HepG2 (cell line): Measurements from ENCODE around the gene PRICKLE2. TPM values are rescaled to one million over a fixed set of nuclear protein-coding genes. Genes with fewer than 3 reads are reported as not detected.

ENCODE experiments used
- ATAC-seq: fragments of 200-7000 bp; cut with Tn5 transposase; 3 replicates; pipeline ENCODE4 v1.9.1; 2020; ENCODE audit warnings: mild to moderate bottlenecking, moderate library complexity
- BruUV-seq: library from RNA; stranded (reverse); fragments of 400-500 nt; replicated peaks from 2 replicates; lab custom pipeline; 2021; lab: Mats Ljungman, UMichigan
- CTCF ChIA-PET: fragments of 300-600 bp; formaldehyde crosslinking; extraction: SDS; loops from one replicate; lab custom pipeline; 2021; ENCODE audit warnings: low total read pairs, inconsistent platforms, low intra/inter-chr PET ratio; lab: Yijun Ruan, JAX
- POLR2A ChIA-PET: fragments of 350-600 bp; sonication (Branson Sonifier 250); formaldehyde crosslinking; loops from one replicate; lab custom pipeline; 2020; ENCODE audit warnings: antibody characterized with exemption, inconsistent platforms; lab: Yijun Ruan, JAX
- DNase-seq: peaks from one replicate; pipeline ENCODE4 v3.0.0-alpha.2; 2015; ENCODE audit warnings: low spot score
- FAIRE-seq: peaks from 3 replicates; lab custom pipeline; 2011; peaks lifted over from hg19 to GRCh38; lab: Jason Lieb, UNC
- H2AFZ ChIP-seq: one replicate; pipeline ENCODE4 v1.6.1; 2011; ENCODE audit warnings: low read length, inconsistent platforms
- H3K27ac ChIP-seq: fragments of 300-600 bp; 3 replicates; pipeline ENCODE4 v1.8.0; 2011; ENCODE audit warnings: mixed run types, mild to moderate bottlenecking, mixed read lengths, low read length, inconsistent platforms; ENCODE audit not compliant: insufficient read depth; ENCODE audit errors: extremely low read length
- H3K27me3 ChIP-seq, 2 experiments: fragments of 200-600 bp in 1 of 2; 2 replicates in 1 of 2; 3 replicates in 1 of 2; pipeline versions ENCODE4 v1.6.0 to v1.8.0; 2011; ENCODE audit warnings: low read length in 2 of 2, mild to moderate bottlenecking in 2 of 2, moderate library complexity in 2 of 2, inconsistent platforms in 1 of 2; ENCODE audit not compliant: insufficient read depth in 2 of 2, control insufficient read depth in 1 of 2
- H3K36me3 ChIP-seq, 2 experiments: fragments of 200-600 bp in 1 of 2; replicated peaks in 1 of 2; 2 replicates in 1 of 2; 3 replicates in 1 of 2; pipeline versions ENCODE4 v1.5.1 to v1.8.0; 2011; ENCODE audit warnings: low read length in 2 of 2, inconsistent platforms in 1 of 2; ENCODE audit not compliant: insufficient read depth in 2 of 2, control insufficient read depth in 1 of 2
- H3K4me1 ChIP-seq: 2 replicates; pipeline ENCODE4 v1.5.1; 2012; ENCODE audit warnings: low read length, inconsistent platforms; ENCODE audit not compliant: insufficient read depth
- H3K4me2 ChIP-seq: 2 replicates; pipeline ENCODE4 v1.6.0; 2011; ENCODE audit warnings: low read depth, low read length, inconsistent platforms
- H3K4me3 ChIP-seq, 3 experiments: fragments of 200-600 bp in 1 of 3; sonication (generic), shearing (Covaris generic) in 1 of 3; replicated peaks in 1 of 3; 2 replicates each; pipeline ENCODE4 v1.5.1; 2011 to 2016; ENCODE audit warnings: low read length in 3 of 3, inconsistent platforms in 2 of 3, low read depth in 2 of 3, mild to moderate bottlenecking in 2 of 3, control low read depth in 1 of 3, mixed read lengths in 1 of 3; ENCODE audit not compliant: insufficient read depth in 1 of 3
- H3K79me2 ChIP-seq: one replicate; pipeline ENCODE4 v1.6.1; 2011; ENCODE audit warnings: low read length, inconsistent platforms; ENCODE audit not compliant: insufficient read depth
- H3K9ac ChIP-seq: 2 replicates; pipeline ENCODE4 v1.6.0; 2011; ENCODE audit warnings: mild to moderate bottlenecking, low read depth, low read length, inconsistent platforms; ENCODE audit not compliant: insufficient read depth
- H3K9me3 ChIP-seq: 2 replicates; pipeline ENCODE4 v1.5.1; 2012; ENCODE audit warnings: mild to moderate bottlenecking, low read length
- H4K20me1 ChIP-seq: 2 replicates; pipeline ENCODE4 v1.6.0; 2011; ENCODE audit warnings: inconsistent platforms, mild to moderate bottlenecking, low read length, moderate library complexity; ENCODE audit not compliant: insufficient read depth
- DNMT3B ChIP-seq: conservative IDR thresholded peaks from 2 replicates; pipeline ENCODE4 v1.6.1; 2016; ENCODE audit warnings: missing biosample characterization, control low read depth
- KAT2B ChIP-seq: fragments of 150-350 bp; IDR thresholded peaks from 2 replicates; pipeline ENCODE4 v1.6.1; 2014; ENCODE audit warnings: low read depth, low read length, borderline replicate concordance
- SRF ChIP-seq: IDR thresholded peaks from 2 replicates; pipeline ENCODE4 v1.6.1; 2011; ENCODE audit warnings: mild to moderate bottlenecking, low read depth, low read length, moderate library complexity
- ZNF441 ChIP-seq: sonication (generic); formaldehyde crosslinking; IDR thresholded peaks from 2 replicates; pipeline ENCODE4 v1.7.0; 2021; ENCODE audit warnings: missing genetic modification reagents, borderline replicate concordance
- ZNF572 ChIP-seq: sonication (generic); formaldehyde crosslinking; IDR thresholded peaks from 2 replicates; pipeline ENCODE4 v1.5.1; 2020; ENCODE audit warnings: mild to moderate bottlenecking, missing genetic modification reagents
- WGBS: methylation state at CpG from one replicate; pipeline ENCODE4 v1.1.6; 2017; ENCODE audit warnings: low lambda C conversion rate; 5-methylcytosine and 5-hydroxymethylcytosine counted together
- in situ Hi-C: cut with HindIII; loops from 2 replicates; pipeline ENCODE4 v1.10.0; 2017; ENCODE audit warnings: low pct_unique_long_range_greater_than_20kb; ENCODE audit not compliant: extremely low pct_ligation_motif_present
- intact Hi-C: fragments of 100-400 bp; cut with micrococcal nuclease; formaldehyde crosslinking; loops from one replicate; pipeline ENCODE4 v1.10.0; 2022; ENCODE audit not compliant: unreplicated experiment
- polyA plus RNA-seq, 8 experiments: library from polyadenylated mRNA; depleted of rRNA in 3 of 8; stranded (reverse) in 7 of 8; unstranded in 1 of 8; fragments of >200 nt; fragmentation: Illumina TruSeq in 4 of 8; extraction: Trizol in 4 of 8; gene quantifications; 2 replicates each; pipeline versions ENCODE4 v1.2.1 to v1.2.3, GENCODE V29; 2011 to 2016; ENCODE audit warnings: low read depth in 4 of 8, missing spikeins in 1 of 8, mixed read lengths in 1 of 8; ENCODE audit not compliant: insufficient read depth in 1 of 8
- total RNA-seq, 5 experiments: library from RNA; depleted of rRNA; stranded (reverse); fragments of >200 nt; fragmentation: Illumina TruSeq; extraction: Trizol; gene quantifications; 2 replicates each; pipeline ENCODE4 v1.2.3, GENCODE V29; 2016; ENCODE audit warnings: low read depth in 1 of 5
- TF ChIP-seq, protein P1 (sequence below): sonication (generic); formaldehyde crosslinking; IDR thresholded peaks from 2 replicates; pipeline ENCODE4 v1.8.0; 2022; ENCODE audit warnings: missing genetic modification reagents, low read depth, mild to moderate bottlenecking, borderline replicate concordance
- TF ChIP-seq, protein P2 (sequence below), 2 experiments: sonication (generic) in 1 of 2; formaldehyde crosslinking in 1 of 2; IDR thresholded peaks; 2 replicates each; pipeline versions ENCODE4 v1.5.1 to v1.6.1; 2011 to 2020; ENCODE audit warnings: borderline replicate concordance in 1 of 2, low read depth in 1 of 2, low read length in 1 of 2, mild to moderate bottlenecking in 1 of 2, missing genetic modification reagents in 1 of 2, moderate library complexity in 1 of 2

Gene PRICKLE2
- total and polyA plus RNA-seq, 2 of the 13 experiments (the other 11 are each of a cell fraction or from before 2014, with no cell fraction given), result 0.01 to 0.07 TPM

- TF ChIP-seq, protein P1, sequence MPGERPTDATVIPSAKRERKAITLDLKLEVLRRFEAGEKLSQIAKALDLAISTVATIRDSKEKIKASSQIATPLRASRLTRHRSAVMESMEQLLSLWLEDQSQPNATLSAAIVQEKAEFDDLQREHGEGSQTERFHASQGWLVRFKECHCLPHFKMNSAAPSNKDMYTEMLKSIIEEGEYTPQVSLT (CRISPR knock-in tag), result no peak
- TF ChIP-seq ZNF441 (CRISPR knock-in tag), result no peak
- no peak for TF ChIP-seq DNMT3B (CRISPR knock-in tag)
- TF ChIP-seq ZNF572, result no peak
- TF ChIP-seq, protein P2, sequence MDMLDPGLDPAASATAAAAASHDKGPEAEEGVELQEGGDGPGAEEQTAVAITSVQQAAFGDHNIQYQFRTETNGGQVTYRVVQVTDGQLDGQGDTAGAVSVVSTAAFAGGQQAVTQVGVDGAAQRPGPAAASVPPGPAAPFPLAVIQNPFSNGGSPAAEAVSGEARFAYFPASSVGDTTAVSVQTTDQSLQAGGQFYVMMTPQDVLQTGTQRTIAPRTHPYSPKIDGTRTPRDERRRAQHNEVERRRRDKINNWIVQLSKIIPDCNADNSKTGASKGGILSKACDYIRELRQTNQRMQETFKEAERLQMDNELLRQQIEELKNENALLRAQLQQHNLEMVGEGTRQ (IDR thresholded peaks at IDR 0.05; ENCODE audit: low read depth, low read length), result no peak
- TF ChIP-seq, protein P2 (CRISPR knock-in tag; IDR thresholded peaks at IDR 0.05; ENCODE audit: borderline replicate concordance), result no peak
- TF ChIP-seq, all 625 proteins: peak for 0
These were observed 177.5 kb downstream of the PRICKLE2 start (continued) for GRCh38 chr3:64047787-64048186.

GRCh38 chr3:64046996-64047594 is 178.2 kb downstream of the PRICKLE2 start:
- Histone ChIP-seq H3K79me2 (no peaks in the 10 kb centered on the region), H3K9me3 (no peaks in the 10 kb centered on the region), H3K4me3 (no peak overlapping the region), H3K27ac (no peak overlapping the region), H3K4me1 (no peaks in the 10 kb centered on the region)
- intact Hi-C loops, result no loop called here
- CTCF ChIA-PET, result no interaction called here
- 0% methylated on average over 6 of the region's 6 CpGs for WGBS
- TF ChIP-seq SRF, result no peak
- 0 out of 2 replicates have a peak, but pooled peaks have one; percentile 12 for TF ChIP-seq KAT2B
- TF ChIP-seq, all 625 proteins: peak for 1
- no TSS peak for BruUV-seq
- Histone ChIP-seq H4K20me1 (no peaks in the 10 kb centered on the region), H3K36me3 (no peaks in the 10 kb centered on the region), H3K9ac (no peak overlapping the region), H2AFZ (no peak overlapping the region), H3K27me3 (0 out of 5 replicates have a peak, but pooled peaks cover 0 to 4% of the 10 kb centered on the region in 2 experiments), H3K4me2 (no peak overlapping the region)
- no peak for DNase-seq
- in situ Hi-C loops, result no loop called here
- POLR2A ChIA-PET, result no interaction called here
- no peak for ATAC-seq
- no peak for FAIRE-seq
